ENCODE measurements around the gene PEX10.

PEX10 gene

GRCh38 chr1:2402420-2402819, 9.9 kb downstream of the PEX10 start:
- no peak for DNase-seq

GRCh38 chr1:2400950-2401649, 11.3 kb downstream of the PEX10 start:
- DNase-seq, result no peak

- DNase-seq, result no peak
These were observed 11.8 kb downstream of the PEX10 start for GRCh38 chr1:2400576-2400909.

GRCh38 chr1:2399890-2400575, 12.3 kb downstream of the PEX10 start:
- DNase-seq, result no peak

GRCh38 chr1:2398871-2399270, 13.5 kb downstream of the PEX10 start:
- no peak for DNase-seq

- no peak for DNase-seq
These were observed 15.2 kb downstream of the PEX10 start for GRCh38 chr1:2397007-2397679.

- no peak for DNase-seq
These were observed 15.9 kb downstream of the PEX10 start for GRCh38 chr1:2396476-2396875.

- DNase-seq, result no peak
These were observed 16.3 kb downstream of the PEX10 start for GRCh38 chr1:2396059-2396458.

GRCh38 chr1:2395245-2395644, 17.1 kb downstream of the PEX10 start:
- no peak for DNase-seq

- no peak for DNase-seq
These were observed 17.6 kb downstream of the PEX10 start for GRCh38 chr1:2394761-2395160.

GRCh38 chr1:2394220-2394619, 18.1 kb downstream of the PEX10 start:
- DNase-seq, result no peak

GRCh38 chr1:2393471-2393877, 18.9 kb downstream of the PEX10 start:
- no peak for DNase-seq

GRCh38 chr1:2392686-2393085, 19.7 kb downstream of the PEX10 start:
- no peak for DNase-seq

GRCh38 chr1:2391931-2392509, 20.3 kb downstream of the PEX10 start:
- no peak for DNase-seq

GRCh38 chr1:2391041-2391930, 21.1 kb downstream of the PEX10 start, which contains the start of the genes MORN1 and RER1:
TSS of gene MORN1 (minus strand) at chr1:2391554. CDS start at chr1:2391533, 21 bp downstream.
TSS of gene RER1 (plus strand) at chr1:2391841. CDS start at chr1:2395791, 3,950 bp downstream.
- DNase-seq, result peak; percentile 70

- DNase-seq, result no peak
These were observed 22.7 kb downstream of the PEX10 start for GRCh38 chr1:2389644-2390043.

GRCh38 chr1:2388004-2388913, 24.1 kb downstream of the PEX10 start:
- DNase-seq, result no peak

GRCh38 chr1:2386636-2387611, 25.4 kb downstream of the PEX10 start:
- no peak for DNase-seq

- DNase-seq, result no peak
These were observed 26.6 kb downstream of the PEX10 start for GRCh38 chr1:2385606-2386280.
